ENCODE data around the gene NUP160.
"Not testable (repeated sequence)": the region's sequence is repeated elsewhere in the genome, so short reads cannot be mapped to it uniquely, and the experiment has no call there.

Gene NUP160

GRCh38 chr11:47784785-47785381 lies 63.3 kb downstream of the NUP160 start:
- DNase-seq, result peak; percentile 16

DNA sequence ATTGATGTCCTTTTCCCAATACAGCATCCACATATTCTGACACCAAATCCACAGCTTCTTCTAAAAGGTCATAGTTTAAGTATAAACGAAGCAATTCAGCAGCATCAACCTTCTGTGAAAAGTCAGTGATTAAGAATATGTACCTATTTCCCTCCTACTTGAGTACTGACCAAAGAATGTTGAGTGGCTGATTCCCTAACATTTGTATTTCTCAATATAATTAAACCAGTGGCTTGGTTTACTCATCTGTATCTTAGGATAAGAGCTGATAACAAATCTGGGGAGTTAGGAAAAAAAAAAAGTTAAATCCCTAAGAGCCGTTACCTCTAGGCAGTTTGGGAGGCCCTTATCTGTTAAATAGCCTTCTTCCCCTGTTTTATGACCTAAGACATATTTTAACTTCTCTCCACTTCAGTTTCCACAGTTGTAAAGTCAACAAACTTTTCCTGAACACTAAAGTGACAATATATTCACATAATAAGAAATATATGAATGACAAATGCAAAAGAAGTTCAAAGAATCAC lies 65.0 kb downstream of the NUP160 start:
- no peak for DNase-seq

- no peak for DNase-seq
Observed at GRCh38 chr11:47778878-47779483, 69.2 kb downstream of the NUP160 start.

- no peak for DNase-seq
Observed at GRCh38 chr11:47775240-47775869, 72.8 kb downstream of the NUP160 start.

GRCh38 chr11:47773882-47774281 lies 74.3 kb downstream of the NUP160 start:
- no peak for DNase-seq

- not testable (repeated sequence) for DNase-seq
Observed at GRCh38 chr11:47769556-47769955, 78.6 kb downstream of the NUP160 start.

DNA sequence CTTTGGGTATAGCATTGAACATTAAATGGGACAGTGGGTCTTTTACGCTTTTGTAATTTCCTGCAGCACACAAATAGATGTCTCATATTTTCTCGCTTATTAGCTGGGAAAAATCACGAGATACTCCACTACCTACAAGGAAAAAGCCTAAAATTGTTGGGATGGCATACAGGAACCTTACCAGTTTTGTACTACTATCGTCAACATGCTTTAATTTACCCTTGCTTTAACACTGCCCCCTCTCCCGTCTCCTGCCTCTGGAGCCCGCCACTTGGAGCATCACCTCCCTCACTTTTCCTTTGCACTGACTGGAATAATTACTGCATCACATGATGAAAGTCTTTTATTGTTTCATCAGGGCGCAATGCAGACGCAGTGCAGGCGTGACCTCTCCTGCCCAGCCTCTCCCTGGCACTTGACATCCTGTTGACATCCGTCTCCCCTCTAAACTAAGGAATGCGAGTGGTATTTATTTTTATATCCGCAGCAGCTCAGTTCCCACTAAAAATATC lies 80.0 kb downstream of the NUP160 start:
- peak; percentile 93 for DNase-seq

- peak; percentile 73 for DNase-seq
Observed at GRCh38 chr11:47766509-47767227, 81.5 kb downstream of the NUP160 start.

DNA sequence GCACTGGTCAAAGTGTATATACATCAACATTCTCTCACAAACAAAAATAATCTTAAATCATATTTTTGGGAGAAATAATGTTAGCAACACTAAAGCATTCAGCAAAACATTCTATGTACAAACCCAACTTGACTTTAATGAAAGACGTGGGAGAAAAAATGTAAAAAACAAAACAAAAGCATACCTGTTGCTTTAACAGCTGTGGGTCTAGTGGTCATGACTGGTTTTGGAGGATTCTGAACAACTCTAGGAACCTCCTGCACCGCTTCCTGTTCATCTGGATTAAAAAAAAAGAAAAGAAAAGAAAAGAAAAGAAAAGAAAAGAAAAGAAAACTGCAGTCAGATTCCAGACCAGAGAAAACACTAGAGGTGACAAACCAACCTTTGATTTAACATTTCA lies 83.1 kb downstream of the NUP160 start:
- no peak for DNase-seq

DNA sequence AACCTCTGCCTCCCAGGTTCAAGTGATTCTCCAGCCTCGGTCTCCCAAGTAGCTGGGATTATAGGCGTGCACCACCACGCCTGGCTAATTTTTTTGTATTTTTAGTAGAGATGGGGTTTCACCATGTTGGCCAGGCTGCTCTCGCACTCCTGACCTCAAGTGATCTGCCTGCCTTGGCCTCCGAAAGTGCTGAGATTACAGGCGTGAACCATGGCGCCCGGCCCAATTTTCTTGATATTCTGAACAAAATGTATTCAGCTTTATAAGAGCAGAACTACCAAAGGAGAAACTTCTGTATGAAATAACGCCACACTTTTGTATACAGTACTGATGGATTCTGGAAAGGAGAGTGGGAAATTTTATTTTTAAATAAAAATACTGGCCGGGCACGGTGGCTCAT lies 88.9 kb downstream of the NUP160 start:
- DNase-seq, result not testable (repeated sequence)

DNA sequence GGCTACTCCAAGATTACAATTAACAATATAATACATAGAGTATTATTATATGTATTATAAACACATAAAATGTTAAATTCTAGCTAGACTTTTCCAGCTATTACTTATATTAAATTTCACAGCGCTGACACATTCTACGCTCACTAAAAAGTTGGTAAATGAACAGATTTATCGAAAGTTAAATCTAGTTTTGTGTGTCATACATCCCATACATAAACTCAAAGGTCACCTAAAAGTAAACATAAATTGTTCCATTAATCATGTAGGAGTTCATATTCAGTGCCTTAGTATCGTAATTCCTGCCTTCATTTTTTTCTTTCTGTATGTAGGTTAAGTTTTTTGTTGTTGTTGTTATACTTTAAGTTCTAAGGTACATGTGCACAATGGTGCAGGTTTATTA lies 91.9 kb downstream of the NUP160 start:
- DNase-seq, result no peak

DNA sequence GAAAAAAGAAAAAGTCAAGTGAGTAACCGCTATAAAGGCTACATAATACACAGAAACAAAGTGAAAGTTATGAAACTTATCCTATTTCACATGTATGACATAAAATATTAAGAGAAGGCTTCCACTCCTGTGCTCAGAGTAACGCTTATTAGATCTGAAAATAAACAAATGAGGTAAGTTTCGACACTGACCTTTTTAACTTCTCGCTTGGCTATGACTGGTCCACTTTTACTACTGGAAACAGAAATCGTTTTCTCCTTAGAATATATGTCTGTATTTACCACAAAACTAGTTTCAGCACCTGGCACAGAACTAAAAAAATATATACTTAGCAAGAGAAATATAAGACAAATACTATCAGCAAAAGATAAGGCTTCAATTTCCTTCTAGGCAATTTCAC lies 97.4 kb downstream of the NUP160 start:
- DNase-seq, result no peak

DNA sequence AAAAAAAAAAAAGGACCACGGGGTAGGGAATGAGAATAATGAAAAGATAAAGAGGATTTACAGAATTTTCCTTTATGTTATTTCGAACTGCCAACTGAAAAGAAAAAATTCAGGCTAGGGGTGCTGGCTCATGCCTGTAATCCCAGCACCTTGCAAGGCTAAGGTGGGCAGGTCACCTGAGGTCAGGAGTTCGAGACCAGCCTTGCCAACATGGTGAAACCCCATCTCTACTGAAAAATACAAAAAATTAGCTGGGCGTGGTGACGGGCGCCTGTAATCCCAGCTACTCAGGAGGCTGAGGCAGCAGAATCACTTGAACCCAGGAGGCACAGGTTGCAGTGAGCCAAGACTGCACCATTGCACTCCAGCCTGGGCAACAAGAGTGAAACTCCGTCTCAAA lies 105.7 kb downstream of the NUP160 start:
- DNase-seq, result not testable (repeated sequence)

DNA sequence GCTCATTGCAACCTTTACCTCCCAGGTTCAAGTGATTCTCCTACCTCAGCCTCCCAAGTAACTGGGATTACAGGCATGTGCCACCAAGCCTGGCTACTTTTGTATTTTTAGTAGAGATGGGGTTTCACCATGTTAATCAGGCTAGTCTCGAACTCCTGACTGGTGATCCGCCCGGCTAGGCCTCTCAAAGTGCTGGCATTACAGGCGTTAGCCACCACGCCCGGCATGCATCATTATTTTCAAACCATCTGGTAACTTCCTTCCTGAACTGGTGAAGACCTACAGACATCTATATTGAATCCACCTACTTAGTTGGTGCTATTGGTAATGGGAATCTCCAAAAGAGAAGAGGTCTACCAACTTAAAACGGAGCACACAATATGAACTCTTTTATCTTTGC lies 110.3 kb downstream of the NUP160 start:
- DNase-seq, result not testable (repeated sequence)

DNA sequence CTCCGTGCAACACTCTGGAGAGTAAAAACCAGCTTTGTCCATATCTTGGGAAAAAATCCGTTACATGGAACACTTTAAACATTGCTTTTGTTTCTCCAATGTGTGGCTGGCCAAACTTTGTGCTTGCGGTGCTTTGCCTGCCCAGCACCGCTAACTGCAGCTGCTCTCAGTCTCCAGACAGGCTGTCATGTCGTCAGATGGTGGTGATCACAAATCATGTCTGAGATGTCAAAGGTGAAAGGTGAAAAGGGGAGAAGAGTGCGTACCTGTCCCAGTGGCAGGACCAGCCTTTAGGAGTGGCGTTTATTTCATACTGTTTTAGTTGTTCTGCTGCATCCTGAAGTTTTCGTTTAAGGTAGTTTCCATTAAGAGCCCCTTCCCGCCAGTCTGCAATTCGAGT lies 115.9 kb downstream of the NUP160 start:
- DNase-seq, result no peak

- DNase-seq, result peak; percentile 45
Observed at GRCh38 chr11:47731475-47731874, 116.7 kb downstream of the NUP160 start.
